HL-60/S4 treated with retinoic acid at 250 ng/mL for 4 days and 3 days (cell line): Measurements from ENCODE around the gene TADA3.
"Not testable (repeated sequence)": the region's sequence is repeated elsewhere in the genome, so short reads cannot be mapped to it uniquely, and the experiment has no call there.

Source experiments
- in situ Hi-C: fragments of 300-500 bp; cut with MboI; formaldehyde crosslinking; loops from 2 replicates; pipeline ENCODE4 v1.7.0; 2022; ENCODE audit warnings: low sequenced_read_pairs

The TADA3 gene

DNA sequence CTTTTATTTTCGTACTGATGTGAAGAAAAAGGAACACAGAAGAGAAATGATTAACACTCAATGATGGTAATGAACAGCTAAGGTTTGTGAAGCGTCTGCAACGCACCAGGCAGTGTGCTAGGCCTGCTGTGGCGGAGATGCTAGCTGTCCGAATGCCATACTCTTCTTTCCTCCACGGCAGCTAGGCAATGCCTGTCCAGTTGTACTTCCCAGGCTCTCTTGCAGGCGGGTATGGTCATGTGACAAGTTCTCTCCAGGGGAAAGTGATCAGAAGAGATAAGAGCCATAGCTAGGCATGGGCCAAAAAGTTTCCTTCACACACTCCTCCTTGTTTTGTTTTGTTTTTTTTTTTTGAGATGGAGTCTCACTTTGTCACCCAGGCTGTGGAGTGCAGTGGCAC lies 6.7 kb downstream of the TADA3 start:
- in situ Hi-C loops = no loop called here

DNA sequence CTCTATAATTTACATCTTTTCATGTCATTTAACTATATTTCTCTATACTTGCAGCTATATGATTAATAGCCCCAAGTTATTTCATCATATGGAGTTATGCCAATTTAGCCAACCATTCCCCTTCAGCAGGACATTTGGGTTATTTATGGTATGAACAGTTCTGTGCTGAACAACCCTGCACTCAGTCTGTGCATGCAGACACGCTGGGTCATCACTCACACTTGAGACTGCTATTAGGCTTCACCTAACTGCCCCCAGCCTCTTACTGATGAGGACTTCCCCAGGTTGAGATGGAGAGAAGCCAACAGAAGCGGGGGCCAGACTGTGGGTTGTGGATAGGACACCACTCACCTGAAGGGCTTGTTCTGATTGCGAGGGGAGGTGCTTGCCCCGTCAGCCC lies 7.3 kb downstream of the TADA3 start:
- in situ Hi-C loops = no loop called here

DNA sequence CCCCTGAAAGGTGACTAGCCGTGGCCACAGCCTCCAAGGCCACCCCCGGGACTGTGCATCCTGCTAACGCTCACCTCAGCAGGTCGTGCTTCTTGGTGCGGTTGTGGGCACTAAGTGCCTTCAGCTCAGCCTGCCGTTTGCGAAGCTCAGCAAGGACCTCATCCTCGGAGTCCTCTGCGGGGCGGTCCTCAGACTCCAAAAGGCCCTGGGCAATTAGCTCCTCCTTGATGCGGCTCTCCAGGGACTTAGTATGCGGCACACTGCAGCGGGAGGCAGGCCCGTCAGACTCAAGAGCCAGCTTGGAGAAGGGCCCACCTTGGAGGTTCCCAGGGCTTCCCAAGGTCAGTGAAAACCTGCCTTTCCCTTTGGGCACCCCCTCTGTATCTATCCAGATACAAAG lies 8.3 kb downstream of the TADA3 start:
- in situ Hi-C loops = no loop called here

DNA sequence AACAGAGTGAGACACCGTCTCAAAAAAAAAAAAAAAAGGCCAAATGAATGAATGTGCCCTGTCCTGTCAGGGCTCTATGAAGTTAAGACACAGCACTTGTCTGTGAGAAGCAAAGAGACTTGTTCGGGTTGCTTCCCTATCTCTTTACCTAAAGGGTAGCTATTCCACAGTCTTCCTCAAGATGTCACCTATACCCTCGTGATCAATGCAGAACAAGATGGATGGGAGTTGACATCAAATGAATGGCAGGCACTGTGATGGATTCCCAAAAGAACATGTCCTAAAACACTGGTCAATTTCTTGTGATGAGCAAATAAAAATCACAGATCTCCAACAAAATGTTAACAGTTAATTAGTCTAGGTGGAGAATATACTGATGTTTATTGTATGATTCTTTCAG lies 9.5 kb downstream of the TADA3 start:
- in situ Hi-C loops = no loop called here

DNA sequence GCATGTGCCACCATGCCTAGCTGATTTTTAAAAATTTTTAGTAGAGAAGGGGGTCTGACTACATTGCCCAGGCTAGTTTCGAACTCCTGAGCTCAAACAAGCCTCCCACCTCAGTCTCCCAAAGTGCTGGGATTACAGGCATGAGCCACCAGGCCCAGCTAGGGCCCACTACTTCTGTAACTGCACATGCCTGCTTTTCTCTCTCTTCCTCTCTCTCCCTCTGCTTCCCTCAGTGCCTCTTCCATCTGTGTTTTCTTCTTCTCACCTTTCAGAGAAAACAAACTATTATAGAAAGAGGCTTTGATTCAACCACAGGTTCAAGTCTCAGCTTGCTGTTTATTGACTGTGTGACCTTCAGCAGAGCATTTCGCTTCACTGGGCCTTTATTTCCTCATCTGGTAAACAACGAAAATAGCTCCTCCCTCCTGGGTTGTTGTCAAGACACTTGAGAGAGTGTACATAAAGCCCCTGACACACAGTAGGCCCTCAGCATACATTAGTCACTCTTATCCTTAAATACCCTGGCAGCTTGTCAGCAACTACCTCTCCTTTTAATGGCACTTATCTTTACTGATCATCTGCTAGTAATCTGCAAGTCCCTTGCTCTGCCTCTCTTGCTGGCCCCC lies 10.2 kb downstream of the TADA3 start:
- in situ Hi-C loops = no loop called here

DNA sequence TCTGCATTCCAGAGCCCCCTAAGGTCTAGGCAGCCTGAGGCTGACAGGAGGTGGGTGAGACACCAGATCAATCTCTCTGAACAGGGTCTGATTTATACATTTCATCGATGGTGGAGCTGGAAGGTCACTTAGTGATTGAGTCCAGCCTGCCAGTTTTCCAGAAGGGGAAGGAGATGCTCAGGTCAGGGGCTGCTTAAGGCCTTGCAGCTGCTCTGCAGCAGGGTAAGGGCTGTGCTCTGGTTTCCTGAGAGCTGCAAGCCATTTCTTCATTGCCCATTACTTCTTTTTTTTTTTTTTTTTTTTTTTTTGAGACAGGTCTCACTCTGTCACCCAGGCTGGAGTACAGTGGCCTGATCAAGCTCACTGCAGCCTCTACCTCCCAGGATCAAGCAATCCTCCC lies 10.7 kb downstream of the TADA3 start:
- in situ Hi-C loops = no loop called here

DNA sequence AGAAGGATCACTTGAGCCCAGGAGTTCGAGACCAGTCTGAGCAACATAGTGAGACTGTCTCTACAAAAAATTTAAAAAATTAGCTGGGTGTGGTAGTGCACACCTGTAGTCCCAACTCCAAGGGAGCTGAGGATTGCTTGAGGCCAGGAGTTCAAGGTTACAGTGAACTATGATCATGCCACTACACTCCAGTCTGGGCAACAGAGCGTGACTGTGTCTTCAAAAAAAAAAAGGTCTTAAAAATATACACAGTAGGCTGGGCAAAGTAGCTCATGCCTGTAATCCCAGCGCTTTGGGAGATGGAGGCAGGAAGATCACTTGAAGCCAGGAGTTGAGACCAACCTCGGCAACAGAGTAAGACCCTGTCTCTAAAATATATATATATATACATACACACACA lies 11.4 kb downstream of the TADA3 start:
- in situ Hi-C loops = no loop called here

DNA sequence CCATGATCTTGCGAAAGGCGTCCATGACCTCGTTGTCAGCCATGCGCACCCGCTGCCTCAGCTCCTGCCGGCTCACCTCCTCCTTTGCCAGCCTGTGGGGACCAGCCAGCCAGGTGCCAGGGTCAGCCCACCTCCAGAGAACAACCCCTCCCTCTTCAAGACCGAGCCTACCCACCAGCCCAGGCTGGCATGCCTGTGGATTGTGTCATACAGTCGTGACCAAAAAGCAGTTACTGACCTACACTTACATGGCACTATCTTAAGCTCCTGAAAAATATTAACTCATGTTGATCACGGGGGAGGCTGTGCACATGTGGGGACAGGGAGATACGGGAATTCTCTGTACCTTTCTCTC lies 11.8 kb downstream of the TADA3 start:
- in situ Hi-C loops = no loop called here

DNA sequence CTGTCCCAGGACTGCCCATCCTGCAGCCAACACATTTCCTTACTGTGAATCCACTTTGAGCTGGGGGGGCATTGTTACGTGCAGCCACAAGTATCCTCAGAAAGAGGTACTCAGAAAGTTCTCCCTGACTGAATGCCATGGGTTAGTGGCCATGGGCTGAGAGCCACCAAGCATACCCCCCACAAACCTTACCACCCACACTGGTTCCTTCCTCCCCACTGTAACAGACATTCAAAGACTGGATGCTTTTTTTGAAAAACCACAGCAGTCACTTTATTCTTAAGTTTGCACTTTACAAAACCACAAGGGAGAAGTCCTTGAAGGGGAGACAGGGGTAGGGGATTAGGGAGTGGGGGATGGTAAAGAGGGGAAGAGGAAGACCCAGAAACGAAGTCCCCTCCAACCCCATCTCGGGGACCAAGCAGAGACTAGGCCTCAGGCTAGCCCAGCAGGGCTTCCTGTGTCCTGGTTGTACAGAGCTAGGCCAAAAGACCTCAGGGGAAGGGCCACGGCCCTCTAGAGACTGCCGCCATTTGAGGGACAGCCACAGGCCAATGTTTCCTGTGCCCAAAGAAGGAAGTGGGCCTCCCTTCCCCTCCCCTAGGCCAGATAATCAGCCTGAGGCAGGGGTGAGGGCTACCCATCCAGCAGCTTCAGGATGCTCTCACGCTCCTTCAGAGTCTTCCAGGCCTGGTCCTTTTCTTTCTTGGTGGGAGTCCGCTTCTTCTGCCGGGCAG lies 12.4 kb downstream of the TADA3 start:
- in situ Hi-C loops = no loop called here

DNA sequence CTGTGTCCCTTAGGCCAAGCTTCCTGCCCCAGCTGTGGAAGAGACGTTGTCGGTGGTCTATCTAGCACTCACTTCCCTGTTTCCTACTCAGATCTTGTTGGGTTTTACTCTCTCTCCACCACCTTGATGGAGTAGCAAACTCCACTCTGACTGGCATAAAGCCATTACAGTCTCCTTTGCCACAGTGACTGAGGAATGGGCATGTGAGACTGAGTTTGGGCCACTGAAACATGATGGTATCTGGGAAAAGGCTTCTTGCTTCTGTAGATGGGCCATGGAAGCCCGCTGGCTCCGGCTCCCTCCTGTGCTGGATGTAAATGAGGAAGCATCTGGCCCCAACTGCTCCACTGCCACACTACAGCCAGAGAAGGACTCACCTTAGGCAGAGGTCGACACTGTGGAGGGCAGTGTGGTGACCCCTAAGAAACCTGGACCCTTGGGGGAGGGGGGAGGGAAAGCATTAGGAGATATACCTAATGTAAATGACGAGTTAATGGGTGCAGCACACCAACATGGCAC lies 13.1 kb downstream of the TADA3 start:
- in situ Hi-C loops = no loop called here

DNA sequence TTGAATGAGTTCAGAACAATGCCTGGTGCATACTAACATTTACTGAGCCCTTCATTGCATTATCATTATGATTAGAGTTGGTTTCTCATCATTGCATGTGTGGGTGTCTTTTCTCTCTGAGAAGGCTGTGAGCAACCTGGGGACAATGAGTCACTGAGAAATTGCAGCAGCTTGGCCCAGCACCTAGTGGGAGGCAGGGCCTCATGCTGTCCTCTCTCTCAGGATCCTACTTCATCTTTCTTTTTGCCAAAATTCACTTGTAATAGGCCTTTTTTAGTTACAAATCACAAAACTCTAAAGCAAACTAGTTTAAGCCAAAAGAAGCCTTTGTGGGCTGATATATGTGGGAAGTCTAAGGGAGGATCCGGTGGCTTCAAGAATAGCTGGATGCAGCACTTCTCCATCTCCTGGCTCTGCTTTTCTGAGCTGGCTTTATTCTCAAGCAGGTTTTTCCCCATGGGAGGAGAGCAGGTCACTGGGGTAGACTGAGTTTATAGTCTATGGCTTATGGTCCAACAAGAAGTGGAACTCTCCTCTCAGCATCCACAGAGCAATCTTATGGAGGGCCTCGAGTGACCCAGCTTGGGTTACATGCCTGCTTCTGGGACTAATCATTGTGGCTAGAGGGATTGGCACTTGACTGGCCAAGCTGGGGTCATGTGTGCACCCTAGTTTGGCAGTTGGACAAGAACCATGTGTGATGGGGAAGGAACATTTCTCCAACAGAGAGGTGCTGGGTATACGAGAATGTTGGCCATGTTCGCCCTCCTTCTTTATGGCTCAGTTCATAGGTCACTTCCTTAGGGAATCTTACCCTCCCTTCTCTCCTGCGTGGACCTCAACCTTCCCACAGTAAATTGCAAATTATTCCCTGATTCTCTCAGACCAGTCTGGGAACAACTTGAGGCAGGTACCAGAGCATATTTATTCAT lies 13.9 kb downstream of the TADA3 start:
- in situ Hi-C loops = no loop called here

DNA sequence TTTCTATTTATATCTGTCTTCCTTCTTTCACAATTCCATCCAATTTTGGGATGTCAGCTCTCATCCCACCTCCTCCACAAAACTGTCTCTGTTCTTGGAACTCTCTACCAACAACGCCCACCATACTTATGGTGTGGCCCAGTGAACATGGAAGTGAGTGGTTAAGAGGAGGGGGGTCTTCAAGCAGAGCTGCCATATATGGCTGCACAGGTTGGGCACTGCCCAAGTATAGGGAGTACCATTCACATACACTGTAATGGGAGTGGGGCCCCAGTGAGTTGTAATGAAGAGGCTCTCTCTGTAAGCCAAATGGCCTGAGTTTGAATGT lies 14.6 kb downstream of the TADA3 start:
- in situ Hi-C loops = no loop called here

DNA sequence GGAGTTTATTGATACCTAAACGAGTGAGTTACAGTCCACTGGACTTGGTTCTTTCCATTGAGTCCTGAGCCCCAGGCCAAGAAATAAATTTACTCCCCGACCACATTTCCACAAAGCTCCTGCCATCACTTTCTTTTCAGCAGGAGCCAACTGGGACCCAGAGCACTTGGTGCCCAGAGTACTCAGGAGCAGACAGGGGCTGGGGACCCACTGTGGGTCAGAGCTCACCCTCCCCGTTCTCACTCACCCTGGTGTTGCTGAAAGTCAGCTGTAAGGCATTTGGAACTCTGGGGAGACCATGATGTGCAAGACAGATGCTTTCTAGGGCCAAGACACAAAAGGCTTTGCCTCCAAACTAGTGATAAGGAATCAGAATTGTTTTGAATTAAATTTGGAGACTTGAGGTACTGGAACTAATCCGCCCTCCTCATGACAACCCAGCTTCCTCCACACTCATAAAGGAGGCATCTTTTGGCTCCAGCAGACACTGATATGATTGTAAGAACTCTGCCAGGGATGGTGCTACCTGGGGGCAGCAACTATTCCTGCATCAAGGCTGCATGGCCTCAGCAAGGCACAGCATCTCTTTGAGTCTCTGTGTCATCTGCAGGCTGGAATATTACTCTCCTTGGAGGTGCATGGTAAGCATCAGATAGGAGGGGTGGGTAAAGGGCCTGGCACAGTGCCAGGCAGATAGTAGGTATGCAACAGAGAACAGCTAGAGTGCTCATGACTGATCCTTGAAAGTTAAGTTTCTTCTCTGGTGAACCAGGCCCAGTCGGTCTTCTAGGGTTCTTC lies 15.2 kb downstream of the TADA3 start:
- in situ Hi-C loops = no loop called here

DNA sequence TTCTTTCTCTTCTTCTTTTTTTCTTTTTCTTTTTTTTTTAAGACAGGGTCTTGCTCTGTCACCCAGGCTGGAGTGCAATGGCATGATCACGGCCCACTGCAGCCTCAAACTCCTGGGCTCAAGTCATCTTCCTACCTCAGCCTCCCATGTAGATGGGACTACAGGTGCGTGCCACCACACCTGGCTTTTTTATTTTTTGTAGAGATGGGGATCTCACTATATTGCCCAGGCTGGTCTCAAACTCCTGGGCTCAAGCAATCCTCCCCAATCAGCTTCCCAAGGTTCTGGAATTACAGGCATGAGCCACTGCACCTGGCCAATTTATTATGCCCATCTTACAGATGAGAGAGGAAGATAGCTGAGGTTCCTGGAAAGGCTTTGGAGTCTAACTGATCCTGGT lies 21.3 kb downstream of the TADA3 start:
- in situ Hi-C loops = not testable (repeated sequence)

DNA sequence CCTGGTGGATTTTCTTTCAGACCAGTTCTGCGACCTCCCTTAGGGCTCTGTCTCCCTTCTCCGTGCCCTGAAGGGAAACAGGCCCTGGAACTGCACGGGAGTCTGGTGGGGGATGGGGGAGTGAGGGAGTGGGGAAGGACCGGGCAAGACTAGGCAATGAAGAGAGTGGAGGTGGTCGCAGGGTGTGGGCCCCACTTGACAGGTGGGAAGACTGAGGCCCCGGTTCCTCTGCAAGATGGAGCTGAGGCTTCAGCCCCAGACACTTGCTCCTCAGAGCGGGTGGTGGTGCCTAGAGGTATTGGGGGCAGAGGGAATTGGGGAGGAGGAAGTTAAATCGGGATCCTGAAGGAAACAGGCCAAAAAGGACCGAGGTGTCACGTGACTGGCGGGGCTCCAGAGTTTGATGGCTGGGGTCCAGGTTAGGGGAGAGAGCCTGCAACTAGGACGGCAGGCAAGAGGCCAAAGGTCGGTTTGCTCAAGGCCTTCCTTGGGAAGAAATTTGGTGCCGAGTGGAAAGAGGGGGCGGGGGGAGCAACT lies 21.9 kb downstream of the TADA3 start:
- in situ Hi-C loops = no loop called here

DNA sequence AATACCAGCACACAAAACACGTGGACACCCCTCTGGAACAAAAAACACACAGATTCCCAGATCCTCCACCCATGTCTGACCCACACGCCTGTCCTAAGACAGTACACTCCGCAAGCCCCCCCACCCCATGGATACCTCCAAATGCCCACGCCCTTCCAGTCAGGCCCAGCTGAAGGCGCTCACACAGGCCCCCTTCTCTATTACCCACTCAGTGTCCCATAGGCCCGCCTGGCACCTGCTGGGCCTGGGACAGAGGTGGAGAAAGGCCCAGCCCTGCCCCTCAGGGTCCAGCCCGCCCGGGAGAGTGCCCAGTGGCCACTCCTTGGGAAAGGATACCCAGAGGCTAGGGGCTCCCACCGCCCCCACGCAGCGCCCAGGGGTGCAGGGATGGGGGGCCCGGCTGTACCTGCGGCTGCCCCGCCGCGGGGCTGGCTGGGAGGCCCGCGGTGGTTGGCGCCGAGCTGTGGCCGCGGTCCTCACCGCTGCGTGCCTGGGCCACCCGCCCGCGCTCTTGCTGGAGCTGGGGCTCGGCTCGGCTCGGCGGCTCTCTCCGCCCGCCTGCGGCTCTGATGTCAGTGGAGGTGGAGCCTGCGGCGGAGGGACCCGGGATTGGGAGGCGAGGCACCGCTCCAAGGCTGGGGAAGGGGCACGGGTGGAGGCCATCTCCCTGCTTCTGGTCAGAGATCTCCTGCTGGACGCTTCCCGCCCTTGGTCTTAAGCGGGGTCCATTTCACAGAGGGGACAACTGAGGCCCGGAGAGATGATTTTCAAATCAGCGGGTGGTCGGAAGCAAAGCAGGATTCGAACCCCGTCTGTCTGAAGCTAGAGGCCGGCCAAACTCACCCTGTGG lies 22.6 kb downstream of the TADA3 start, which contains the start of gene CAMK1:
CAMK1 (minus strand) TSS at position 522 of the 850 bp plus-strand sequence. CDS start 2,198 bp downstream, outside the sequence.
- in situ Hi-C loops = no loop called here

DNA sequence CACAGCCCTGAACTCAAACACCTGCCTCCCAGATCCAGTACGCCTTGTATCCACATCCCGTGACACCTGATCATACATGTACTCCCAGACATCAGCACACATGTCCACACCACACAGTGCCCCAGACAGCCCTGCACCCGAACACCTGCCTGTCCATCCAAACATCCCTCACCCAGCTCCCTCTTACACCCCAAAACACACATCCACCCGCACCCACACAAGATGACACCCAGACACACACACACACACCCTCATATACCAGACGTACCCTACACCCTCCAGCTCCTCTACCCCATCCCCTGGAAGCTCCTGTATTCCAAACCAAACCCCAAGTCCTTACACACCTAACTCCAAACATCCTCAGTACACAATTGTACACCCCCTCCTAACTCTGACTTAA lies 23.3 kb downstream of the TADA3 start:
- in situ Hi-C loops = no loop called here

DNA sequence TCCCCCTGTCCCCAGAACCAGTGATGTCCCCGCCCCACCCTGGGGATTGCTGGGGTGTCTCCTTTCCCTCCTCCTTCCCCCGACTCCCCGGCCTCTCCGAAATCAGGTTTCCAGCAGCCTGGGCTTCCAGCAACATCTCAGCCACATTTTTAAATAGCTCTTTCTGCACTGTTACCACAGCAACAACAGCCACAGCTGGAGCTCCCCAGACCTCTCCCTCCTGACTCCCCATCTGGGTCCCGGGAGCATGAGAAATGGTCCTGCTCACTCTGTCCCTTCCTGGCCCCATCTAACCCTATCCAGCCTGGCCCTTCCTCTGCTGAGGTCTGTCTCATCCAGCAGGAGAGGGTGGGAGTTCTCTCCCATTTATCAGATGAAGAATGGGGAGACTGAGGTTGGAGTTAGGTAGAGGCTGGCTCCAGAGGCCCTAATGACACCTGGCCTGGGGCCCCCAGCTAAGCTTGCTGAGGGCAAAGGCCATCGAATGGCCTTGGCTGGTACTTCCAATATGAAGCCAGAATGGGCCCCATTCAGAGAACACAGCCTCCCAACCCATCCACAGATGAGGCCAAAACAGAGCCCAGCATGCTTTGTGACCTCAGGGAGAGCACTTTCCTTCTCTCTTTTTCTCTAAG lies 24.0 kb downstream of the TADA3 start:
- in situ Hi-C loops = no loop called here

DNA sequence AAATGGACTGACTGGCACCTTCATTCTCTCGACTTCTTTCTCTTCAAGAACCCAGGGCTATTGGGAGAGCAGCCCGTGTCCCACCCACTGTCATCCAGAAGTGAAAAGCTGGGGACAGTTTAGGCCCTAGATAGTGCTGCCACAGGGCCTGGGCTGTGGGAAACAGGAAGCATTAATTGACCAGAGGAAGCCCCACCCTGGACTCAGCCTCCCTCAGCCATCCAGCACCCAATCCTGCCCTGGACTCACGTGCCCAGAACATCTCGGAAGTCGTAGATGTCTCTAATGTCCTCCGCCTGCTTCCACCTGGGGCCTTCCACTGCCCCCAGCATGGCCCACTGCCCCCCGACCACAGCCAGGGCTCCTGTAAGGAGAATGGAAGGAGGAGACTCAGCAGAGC lies 24.9 kb downstream of the TADA3 start:
- in situ Hi-C loops = no loop called here
